ENCODE measurements around the gene TMPRSS9.

The TMPRSS9 gene

DNA sequence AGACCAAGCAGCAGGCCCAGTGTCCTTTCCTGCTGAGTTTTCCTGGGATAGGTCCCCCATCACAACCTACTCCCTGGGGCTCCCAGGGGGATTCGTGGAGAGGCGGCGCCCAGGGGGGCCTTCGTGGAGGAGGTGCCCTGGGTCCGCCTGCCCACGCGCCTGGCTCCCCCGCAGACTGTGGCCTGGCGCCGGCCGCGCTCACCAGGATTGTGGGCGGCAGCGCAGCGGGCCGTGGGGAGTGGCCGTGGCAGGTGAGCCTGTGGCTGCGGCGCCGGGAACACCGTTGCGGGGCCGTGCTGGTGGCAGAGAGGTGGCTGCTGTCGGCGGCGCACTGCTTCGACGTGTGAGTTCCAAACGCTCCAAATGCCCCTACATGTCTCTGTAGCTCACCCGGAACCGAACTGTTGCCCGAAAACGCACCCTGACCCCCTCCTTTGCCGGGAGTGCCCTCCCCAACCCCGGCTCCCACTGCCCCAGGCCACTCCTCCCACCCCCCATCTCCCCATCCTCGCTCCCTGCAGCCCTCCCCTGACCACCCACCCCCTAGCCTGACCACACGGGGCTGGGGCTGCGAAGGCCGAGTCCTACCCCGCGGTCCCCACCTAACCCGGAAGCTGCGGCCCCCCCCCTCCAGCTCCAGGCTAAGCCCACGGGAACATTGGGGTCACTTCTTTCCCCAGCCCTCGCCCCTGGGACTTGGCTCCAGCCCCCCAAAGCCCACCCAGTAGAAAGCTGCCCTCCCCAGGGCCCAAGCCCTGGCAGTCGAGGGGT, 64.0 kb downstream of the TMPRSS9 start:
- DNase-seq = no peak

GRCh38 chr19:2424686-2425621, 64.9 kb downstream of the TMPRSS9 start:
- DNase-seq = no peak

DNA sequence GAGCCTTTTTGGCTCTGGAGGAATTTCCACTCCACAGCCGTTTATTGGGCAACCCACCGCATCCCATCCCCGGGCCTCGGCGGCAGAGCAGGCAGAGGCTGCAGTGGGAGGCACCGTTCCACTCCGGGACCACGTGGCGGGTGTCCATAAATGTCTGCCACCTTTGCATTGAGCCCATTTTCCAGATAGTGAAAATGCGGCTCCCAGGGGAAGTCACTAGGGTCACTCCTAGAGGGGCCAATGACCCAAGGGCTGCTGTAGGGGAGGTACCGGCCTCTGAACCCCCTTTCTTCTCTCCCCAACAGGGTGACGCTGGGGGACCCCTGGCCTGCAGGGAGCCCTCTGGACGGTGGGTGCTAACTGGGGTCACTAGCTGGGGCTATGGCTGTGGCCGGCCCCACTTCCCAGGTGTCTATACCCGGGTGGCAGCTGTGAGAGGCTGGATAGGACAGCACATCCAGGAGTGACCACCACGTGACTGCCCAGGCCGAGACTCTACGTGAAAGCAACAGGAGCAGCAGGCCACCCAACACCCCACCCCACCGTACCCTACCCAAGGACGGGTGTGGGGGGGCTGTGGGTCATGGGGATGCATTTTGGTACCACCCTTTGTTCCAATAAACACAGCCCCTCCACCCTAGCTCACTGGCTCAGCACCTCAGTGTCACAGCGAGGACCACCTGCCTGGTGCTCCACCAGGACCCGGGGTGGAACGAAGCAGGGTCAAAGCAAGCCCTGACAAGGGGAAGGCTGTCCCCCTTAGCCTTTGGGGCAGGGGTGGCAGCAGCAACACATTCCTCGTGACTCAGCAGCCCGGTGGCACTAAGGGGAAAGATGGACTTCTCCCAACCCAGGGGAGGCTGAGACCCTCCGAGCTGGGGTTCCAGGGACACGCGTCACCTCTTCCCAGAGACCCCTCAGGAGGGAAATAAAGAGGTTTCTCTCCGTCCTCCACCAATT, 65.8 kb downstream of the TMPRSS9 start:
- no peak for DNase-seq

DNA sequence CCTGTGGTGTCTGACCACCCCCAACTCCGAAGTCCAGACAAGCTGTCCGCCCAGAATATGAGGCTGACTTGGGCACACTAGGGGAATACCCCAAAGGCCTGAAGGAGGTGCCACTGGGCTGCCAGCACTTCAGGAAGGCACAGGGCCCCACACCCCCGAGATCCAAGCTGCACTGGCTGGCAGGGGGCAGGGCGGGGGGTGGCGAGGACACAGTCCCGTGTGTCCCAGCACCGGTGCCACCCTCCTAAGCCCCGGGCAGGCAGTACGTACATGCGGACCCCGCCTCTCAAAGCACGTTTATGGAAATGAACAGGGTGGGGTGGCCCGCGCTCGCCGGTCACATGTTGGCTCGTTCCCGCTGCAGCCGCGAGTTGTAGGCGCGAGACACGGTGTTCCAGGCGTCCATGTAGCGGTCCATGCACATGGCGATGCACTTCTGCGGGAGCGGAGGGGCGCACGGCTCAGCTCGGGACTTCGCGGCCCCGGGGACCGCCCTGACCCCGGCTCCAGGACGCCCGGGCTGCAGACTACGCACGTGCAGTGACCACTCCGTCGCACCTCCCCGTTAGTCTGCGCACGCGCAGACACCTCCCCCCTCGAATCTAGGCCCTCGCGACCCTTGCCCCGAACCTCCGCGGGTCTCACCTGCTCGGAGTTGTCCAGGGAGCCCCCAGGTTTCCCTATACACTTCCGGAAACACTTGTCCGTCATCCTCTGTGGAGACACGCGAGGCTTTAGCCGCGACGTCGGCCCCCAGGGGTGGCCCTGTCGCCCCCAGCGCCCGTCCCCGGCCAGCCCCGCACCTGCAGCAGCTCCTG, 66.8 kb downstream of the TMPRSS9 start:
- DNase-seq = no peak

- DNase-seq = peak; percentile 82
Measured at GRCh38 chr19:2427429-2428320, 67.6 kb downstream of the TMPRSS9 start, which contains the start of gene TIMM13. Gene TIMM13 (minus strand): TSS chr19:2427586. CDS start chr19:2427533, 53 bp downstream.

DNA sequence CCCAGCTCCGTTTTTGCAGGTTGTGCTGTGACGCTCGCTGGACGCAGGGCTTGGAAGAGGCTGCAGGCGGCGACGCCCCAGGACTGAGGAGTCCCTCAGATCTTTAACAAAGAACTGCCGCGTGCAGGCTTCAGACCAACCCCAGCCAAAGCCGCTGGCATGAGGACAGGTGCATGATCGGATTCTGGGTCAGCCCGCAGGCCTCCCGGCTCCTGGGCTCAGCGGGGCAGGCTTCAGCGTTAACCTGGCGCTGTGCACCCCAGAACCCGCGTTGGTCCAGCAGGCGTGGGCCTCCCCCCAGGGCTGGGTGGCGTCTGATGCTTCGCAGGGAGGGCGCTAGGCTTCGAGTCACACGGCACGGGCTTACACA, 68.2 kb downstream of the TMPRSS9 start:
- no peak for DNase-seq

- DNase-seq = no peak
Measured at GRCh38 chr19:2428756-2429711, 69.0 kb downstream of the TMPRSS9 start.

DNA sequence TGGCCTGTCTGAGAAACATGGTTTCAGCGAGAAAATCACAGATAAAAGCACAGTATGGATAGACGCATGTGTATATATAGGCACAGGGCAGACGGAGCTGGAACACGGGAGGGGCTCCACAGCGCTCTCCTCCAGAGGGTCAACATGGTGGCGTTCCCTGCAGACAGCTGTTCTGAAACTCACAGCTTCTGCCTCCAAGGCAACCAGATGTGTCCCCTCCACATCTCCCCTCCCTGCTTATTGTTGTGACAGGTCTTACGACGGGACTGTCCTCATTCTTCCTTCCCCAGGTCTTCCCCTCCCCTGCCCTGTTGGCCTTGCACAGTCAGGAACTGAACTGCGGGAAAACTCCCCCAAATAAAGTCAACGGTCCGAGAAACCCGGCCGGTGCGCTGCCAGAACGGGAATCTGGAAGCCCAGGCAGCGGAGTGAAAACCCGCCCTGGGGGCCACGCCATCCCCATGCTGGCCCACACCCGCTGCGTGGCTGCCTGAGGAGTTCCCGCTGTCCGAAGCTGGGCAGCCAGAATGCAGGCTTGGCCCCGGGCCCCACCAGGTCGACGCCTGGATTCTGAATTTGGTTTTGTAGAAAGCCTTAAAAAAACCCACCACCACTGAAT, 70.0 kb downstream of the TMPRSS9 start:
- no peak for DNase-seq

DNA sequence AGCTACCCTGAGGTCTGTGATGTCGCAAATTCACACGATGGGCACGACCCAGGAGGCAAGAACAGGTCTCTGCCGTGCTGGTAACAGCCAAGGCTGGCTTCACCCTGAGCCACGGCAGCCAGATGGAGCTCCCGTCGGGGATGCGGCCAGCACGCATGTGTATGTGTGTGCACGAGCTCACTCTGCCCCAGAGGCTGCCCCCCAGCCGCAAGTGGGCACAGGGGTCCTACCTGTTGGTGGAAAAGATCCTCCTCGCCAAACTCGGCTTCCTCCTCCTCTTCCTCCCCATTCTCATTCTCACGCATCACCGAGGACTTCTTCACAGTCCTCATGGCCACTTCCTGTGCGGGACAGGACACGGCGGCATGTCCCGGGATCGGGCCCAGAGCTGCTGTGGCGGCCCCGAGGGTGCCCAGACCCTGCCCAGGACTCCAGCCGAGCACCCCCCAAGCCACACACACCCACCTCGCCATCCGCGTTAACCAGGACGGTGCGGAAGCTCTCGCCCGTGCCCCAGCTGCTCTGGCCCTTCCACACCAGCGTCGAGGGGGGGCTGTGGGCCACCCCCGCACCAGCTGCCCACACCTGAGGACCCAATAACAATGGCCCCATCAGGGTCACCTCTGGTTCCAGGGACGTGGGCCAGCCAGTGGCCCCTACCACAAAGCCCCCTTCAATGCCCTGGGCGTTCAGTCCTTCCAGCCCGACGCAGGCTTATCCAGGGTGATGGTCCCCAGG, 71.4 kb downstream of the TMPRSS9 start:
- DNase-seq = no peak

DNA sequence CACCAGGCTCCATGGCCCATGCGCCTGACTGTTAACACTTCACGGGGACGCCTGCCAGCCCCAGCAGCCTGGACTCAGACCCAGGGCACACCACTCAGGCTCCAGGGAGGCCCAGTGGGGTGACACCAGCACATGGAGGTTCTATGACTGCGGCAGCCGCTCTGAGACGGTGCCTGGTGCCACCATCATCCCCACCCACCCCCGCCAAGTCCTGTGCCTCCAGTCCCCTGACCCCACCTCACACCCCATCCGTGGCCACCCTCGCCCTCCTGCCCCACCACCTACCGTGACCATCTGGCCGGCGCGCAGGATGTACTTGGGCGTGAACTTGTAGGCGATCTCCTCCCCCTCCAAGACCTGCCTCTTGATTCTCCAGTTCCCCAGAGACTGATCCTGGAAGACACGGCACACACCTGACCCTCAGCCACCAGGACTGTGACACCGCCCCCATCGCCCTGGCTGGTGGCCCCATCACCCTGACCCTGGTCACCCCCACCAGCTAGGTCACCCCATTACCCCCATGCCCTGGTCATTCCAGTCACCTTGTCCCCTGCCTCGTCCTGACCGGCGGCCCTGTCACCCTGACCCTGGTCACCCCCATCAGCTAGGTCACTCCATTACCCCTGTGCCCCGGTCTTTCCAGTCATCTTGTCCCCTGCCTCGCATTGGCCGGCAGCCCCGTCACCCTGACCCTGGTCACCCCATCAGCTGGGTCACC, 72.2 kb downstream of the TMPRSS9 start:
- no peak for DNase-seq

GRCh38 chr19:2433854-2434253, 73.8 kb downstream of the TMPRSS9 start:
- DNase-seq = no peak

GRCh38 chr19:2434267-2434666, 74.2 kb downstream of the TMPRSS9 start:
- no peak for DNase-seq

- DNase-seq = no peak
Measured at GRCh38 chr19:2434721-2435265, 74.7 kb downstream of the TMPRSS9 start.

DNA sequence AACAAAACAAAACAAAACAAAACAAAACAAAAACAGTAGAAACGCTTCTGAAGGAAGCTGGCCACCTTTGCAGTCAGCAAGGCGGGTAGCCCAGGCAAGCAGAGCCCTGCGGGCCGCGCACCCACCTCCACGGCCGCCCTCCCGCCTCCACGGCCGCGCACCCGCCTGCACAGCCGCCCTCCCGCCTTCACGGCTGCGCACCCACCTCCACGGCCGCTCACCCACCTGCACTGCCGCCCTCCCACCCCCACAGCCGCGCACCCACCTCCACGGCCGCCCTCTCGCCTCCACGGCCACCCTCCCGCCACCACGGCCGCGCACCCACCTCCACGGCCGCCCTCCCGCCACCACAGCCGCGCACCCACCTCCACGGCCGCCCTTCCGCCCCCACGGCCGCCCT, 76.3 kb downstream of the TMPRSS9 start:
- no peak for DNase-seq

DNA sequence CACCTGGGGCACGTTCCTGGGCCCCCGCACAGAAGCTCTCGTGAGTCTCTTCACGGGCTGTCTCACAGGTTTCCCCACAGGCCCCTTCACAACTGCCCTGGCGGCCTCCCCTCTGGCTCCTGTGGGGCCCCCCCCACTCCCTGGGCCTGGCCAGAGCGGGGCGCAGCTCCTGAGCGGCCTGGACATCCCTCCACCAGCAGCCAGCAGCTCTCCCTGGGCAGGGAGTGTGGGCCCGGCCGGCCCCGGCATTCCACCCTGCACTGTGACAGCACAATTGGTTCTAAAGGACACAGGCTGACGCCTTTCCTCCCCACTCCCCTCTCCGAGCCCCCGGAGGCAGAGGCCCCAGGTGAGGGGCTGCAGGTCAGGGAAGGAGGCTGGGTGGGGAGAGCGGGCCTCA, 76.9 kb downstream of the TMPRSS9 start:
- no peak for DNase-seq

DNA sequence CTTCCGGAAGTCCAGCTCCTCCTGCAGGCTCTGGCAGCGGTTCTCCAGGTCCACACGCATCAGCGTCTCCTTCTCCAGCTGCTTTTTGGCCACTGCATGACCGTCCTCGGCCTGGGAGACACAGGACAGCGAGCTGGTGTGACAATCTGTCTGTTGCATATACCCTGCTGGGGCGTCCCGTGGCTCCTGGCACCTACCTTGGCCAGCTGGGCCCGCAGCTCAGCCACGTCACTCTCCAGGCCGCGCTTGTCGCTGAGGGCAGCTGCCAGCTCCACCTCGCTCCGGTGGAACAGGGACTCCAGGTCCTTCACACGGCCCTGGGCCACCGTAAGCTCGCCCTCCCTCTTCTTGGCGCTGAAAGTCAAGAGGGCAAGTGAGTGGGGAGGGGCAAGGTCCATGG, 78.1 kb downstream of the TMPRSS9 start:
- DNase-seq = no peak

DNA sequence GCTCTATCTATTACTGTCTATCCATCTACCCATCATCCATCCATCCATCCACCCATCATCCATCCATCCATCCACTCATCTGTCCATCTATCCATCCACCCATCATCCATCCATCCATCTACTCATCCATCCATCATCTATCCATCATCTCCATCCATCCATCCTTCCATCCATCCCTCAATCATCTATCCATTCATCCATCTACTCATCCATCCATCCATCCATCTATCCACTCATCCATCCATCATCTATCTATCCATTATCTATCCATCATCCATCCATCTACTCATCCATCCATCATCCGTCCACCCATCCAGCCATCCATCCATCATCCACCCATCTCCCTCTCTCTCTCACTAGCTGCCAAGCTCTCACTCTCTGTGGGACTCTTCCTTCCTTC, 80.5 kb downstream of the TMPRSS9 start:
- no peak for DNase-seq

Measured in NCI-H748 treated with DMSO at 0.1 percent for 48 hours (cell line).